HepG2 (cell line): Measurements from ENCODE around the gene FGF19. TPM values are rescaled to one million over a fixed set of nuclear protein-coding genes. Genes with fewer than 3 reads are reported as not detected.

ENCODE experiments used
- ASH2L ChIP-seq: fragments of 300-600, 200-600 bp; sonication (generic); IDR thresholded peaks from 2 replicates; pipeline ENCODE4 v1.7.0; 2017; ENCODE audit warnings: low read depth, mild to moderate bottlenecking, moderate library complexity, mixed read lengths, low read length; ENCODE audit not compliant: insufficient read length
- FOXA1 ChIP-seq, 2 experiments: fragments of 450-650 bp in 1 of 2; sonication (generic) in 1 of 2; formaldehyde crosslinking in 1 of 2; IDR thresholded peaks; 2 replicates each; pipeline versions ENCODE4 v1.4.0 to v1.6.1; 2016 to 2020; ENCODE audit warnings: missing genetic modification reagents in 1 of 2
- KDM6A ChIP-seq: IDR thresholded peaks from 2 replicates; pipeline ENCODE4 v1.6.1; 2016; ENCODE audit warnings: low read depth
- KIAA2018 ChIP-seq: sonication (generic); formaldehyde crosslinking; IDR thresholded peaks from 2 replicates; pipeline ENCODE4 v1.5.0; 2020; ENCODE audit warnings: mild to moderate bottlenecking, missing genetic modification reagents, borderline replicate concordance
- MTA1 ChIP-seq: sonication (generic); formaldehyde crosslinking; IDR thresholded peaks from 2 replicates; pipeline ENCODE4 v1.4.0; 2020; ENCODE audit warnings: missing genetic modification reagents, mild to moderate bottlenecking, borderline replicate concordance
- NPAS2 ChIP-seq: sonication (generic); formaldehyde crosslinking; IDR thresholded peaks from 2 replicates; pipeline ENCODE4 v1.8.0; 2022; ENCODE audit warnings: mild to moderate bottlenecking, missing genetic modification reagents, borderline replicate concordance
- RCOR2 ChIP-seq: IDR thresholded peaks from 2 replicates; pipeline ENCODE4 v1.6.1; 2016; ENCODE audit warnings: missing biosample characterization, missing genetic modification reagents
- TBX3 ChIP-seq: fragments of 450-650 bp; IDR thresholded peaks from 2 replicates; pipeline ENCODE4 v1.6.1; 2017; ENCODE audit warnings: antibody characterized with exemption, mild to moderate bottlenecking, inconsistent platforms, borderline replicate concordance
- ZFAT ChIP-seq: sonication (generic); formaldehyde crosslinking; conservative IDR thresholded peaks from 2 replicates; pipeline ENCODE4 v1.8.1; 2023; ENCODE audit warnings: missing genetic modification reagents, inconsistent platforms
- ZFP36 ChIP-seq: fragments of 150-350 bp; IDR thresholded peaks from 2 replicates; pipeline ENCODE4 v1.6.1; 2018; ENCODE audit warnings: borderline replicate concordance, low read length, low read depth; ENCODE audit not compliant: partially characterized antibody
- ZNF549 ChIP-seq: sonication (generic); formaldehyde crosslinking; IDR thresholded peaks from 2 replicates; pipeline ENCODE4 v1.5.0; 2020; ENCODE audit warnings: missing genetic modification reagents
- ZNF652 ChIP-seq: IDR thresholded peaks from 2 replicates; pipeline ENCODE4 v1.6.1; 2016; ENCODE audit warnings: low read depth, borderline replicate concordance
- ZNF674 ChIP-seq: sonication (generic); formaldehyde crosslinking; IDR thresholded peaks from 2 replicates; pipeline ENCODE4 v1.5.0; 2020; ENCODE audit warnings: low read depth, mild to moderate bottlenecking, missing genetic modification reagents
- polyA plus RNA-seq, 8 experiments: library from polyadenylated mRNA; depleted of rRNA in 3 of 8; stranded (reverse) in 7 of 8; unstranded in 1 of 8; fragments of >200 nt; fragmentation: Illumina TruSeq in 4 of 8; extraction: Trizol in 4 of 8; gene quantifications; 2 replicates each; pipeline versions ENCODE4 v1.2.1 to v1.2.3, GENCODE V29; 2011 to 2016; ENCODE audit warnings: low read depth in 4 of 8, missing spikeins in 1 of 8, mixed read lengths in 1 of 8; ENCODE audit not compliant: insufficient read depth in 1 of 8
- total RNA-seq, 5 experiments: library from RNA; depleted of rRNA; stranded (reverse); fragments of >200 nt; fragmentation: Illumina TruSeq; extraction: Trizol; gene quantifications; 2 replicates each; pipeline ENCODE4 v1.2.3, GENCODE V29; 2016; ENCODE audit warnings: low read depth in 1 of 5
- TF ChIP-seq, protein P1 (sequence below): sonication (generic); formaldehyde crosslinking; IDR thresholded peaks from 2 replicates; pipeline ENCODE4 v1.5.1; 2020; ENCODE audit warnings: mild to moderate bottlenecking, missing genetic modification reagents, borderline replicate concordance

The FGF19 gene
- total and polyA plus RNA-seq, 2 of the 13 experiments (the other 11 are each of a cell fraction or from before 2014, with no cell fraction given): 0.07 TPM; not detected in 1

- TF ChIP-seq KIAA2018 (CRISPR knock-in tag): no peak
- no peak for TF ChIP-seq RCOR2 (CRISPR knock-in tag)
- TF ChIP-seq, protein P1, sequence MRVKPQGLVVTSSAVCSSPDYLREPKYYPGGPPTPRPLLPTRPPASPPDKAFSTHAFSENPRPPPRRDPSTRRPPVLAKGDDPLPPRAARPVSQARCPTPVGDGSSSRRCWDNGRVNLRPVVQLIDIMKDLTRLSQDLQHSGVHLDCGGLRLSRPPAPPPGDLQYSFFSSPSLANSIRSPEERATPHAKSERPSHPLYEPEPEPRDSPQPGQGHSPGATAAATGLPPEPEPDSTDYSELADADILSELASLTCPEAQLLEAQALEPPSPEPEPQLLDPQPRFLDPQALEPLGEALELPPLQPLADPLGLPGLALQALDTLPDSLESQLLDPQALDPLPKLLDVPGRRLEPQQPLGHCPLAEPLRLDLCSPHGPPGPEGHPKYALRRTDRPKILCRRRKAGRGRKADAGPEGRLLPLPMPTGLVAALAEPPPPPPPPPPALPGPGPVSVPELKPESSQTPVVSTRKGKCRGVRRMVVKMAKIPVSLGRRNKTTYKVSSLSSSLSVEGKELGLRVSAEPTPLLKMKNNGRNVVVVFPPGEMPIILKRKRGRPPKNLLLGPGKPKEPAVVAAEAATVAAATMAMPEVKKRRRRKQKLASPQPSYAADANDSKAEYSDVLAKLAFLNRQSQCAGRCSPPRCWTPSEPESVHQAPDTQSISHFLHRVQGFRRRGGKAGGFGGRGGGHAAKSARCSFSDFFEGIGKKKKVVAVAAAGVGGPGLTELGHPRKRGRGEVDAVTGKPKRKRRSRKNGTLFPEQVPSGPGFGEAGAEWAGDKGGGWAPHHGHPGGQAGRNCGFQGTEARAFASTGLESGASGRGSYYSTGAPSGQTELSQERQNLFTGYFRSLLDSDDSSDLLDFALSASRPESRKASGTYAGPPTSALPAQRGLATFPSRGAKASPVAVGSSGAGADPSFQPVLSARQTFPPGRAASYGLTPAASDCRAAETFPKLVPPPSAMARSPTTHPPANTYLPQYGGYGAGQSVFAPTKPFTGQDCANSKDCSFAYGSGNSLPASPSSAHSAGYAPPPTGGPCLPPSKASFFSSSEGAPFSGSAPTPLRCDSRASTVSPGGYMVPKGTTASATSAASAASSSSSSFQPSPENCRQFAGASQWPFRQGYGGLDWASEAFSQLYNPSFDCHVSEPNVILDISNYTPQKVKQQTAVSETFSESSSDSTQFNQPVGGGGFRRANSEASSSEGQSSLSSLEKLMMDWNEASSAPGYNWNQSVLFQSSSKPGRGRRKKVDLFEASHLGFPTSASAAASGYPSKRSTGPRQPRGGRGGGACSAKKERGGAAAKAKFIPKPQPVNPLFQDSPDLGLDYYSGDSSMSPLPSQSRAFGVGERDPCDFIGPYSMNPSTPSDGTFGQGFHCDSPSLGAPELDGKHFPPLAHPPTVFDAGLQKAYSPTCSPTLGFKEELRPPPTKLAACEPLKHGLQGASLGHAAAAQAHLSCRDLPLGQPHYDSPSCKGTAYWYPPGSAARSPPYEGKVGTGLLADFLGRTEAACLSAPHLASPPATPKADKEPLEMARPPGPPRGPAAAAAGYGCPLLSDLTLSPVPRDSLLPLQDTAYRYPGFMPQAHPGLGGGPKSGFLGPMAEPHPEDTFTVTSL (CRISPR knock-in tag): peak; percentile 88
- no peak for TF ChIP-seq ZFP36
- no peak for TF ChIP-seq ZFAT (CRISPR knock-in tag)
- no peak for TF ChIP-seq ZNF549
- peak; percentile 66 for TF ChIP-seq KDM6A (CRISPR knock-in tag)
- TF ChIP-seq FOXA1 (IDR thresholded peaks at IDR 0.05): no peak
- 0 out of 2 replicates have a peak, but pooled peaks have one; percentile 42 for TF ChIP-seq FOXA1 (CRISPR knock-in tag; IDR thresholded peaks at IDR 0.05)
- TF ChIP-seq NPAS2: no peak
- peak; percentile 92; the same call in 1 of the 2 replicates for TF ChIP-seq MTA1 (CRISPR knock-in tag)
- peak; percentile 69 for TF ChIP-seq ASH2L
- TF ChIP-seq ZNF674 (CRISPR knock-in tag): 0 out of 2 replicates have a peak, but pooled peaks have one; percentile 48
- TF ChIP-seq TBX3: no peak
- no peak; the same call in 1 of the 2 replicates for TF ChIP-seq ZNF652 (CRISPR knock-in tag)
Measured at GRCh38 chr11:69667619-69668604, 35.9 kb downstream of the FGF19 start (continued).
